SKM-1 treated with dmso at 0.1 percent for 144 hours (cell line): Measurements from ENCODE around the gene ZDHHC22.

Experiments
- DNase-seq: peaks from one replicate; lab custom pipeline; 2025; ENCODE audit not compliant: unreplicated experiment; lab: John Stamatoyannopoulos, UW

The ZDHHC22 gene

GRCh38 chr14:77130386-77130785 is 11.2 kb downstream of the ZDHHC22 start:
- no peak for DNase-seq

GRCh38 chr14:77128414-77128891 is 13.1 kb downstream of the ZDHHC22 start:
- DNase-seq = no peak

- no peak for DNase-seq
Measured at GRCh38 chr14:77126461-77126990, 15.1 kb downstream of the ZDHHC22 start.

GRCh38 chr14:77125823-77126325 is 15.7 kb downstream of the ZDHHC22 start:
- no peak for DNase-seq

GRCh38 chr14:77125281-77125801 is 16.2 kb downstream of the ZDHHC22 start:
- no peak for DNase-seq

- DNase-seq = no peak
Measured at GRCh38 chr14:77124345-77125280, 17.0 kb downstream of the ZDHHC22 start.

- no peak for DNase-seq
Measured at GRCh38 chr14:77123381-77124325, 17.9 kb downstream of the ZDHHC22 start.

- DNase-seq = no peak
Measured at GRCh38 chr14:77122526-77123125, 19.0 kb downstream of the ZDHHC22 start.

GRCh38 chr14:77120771-77121743 is 20.5 kb downstream of the ZDHHC22 start:
- no peak for DNase-seq

- no peak for DNase-seq
Measured at GRCh38 chr14:77119851-77120250, 21.7 kb downstream of the ZDHHC22 start.

GRCh38 chr14:77116172-77116817 is 25.3 kb downstream of the ZDHHC22 start:
- no peak for DNase-seq

GRCh38 chr14:77114609-77115008 is 27.0 kb downstream of the ZDHHC22 start:
- no peak for DNase-seq

GRCh38 chr14:77113644-77114043 is 27.9 kb downstream of the ZDHHC22 start:
- DNase-seq = no peak

- no peak for DNase-seq
Measured at GRCh38 chr14:77111021-77111420, 30.6 kb downstream of the ZDHHC22 start.

GRCh38 chr14:77110286-77110685 is 31.3 kb downstream of the ZDHHC22 start:
- DNase-seq = no peak

GRCh38 chr14:77109656-77110055 is 31.9 kb downstream of the ZDHHC22 start:
- DNase-seq = no peak

- DNase-seq = no peak
Measured at GRCh38 chr14:77108753-77109152, 32.8 kb downstream of the ZDHHC22 start.

GRCh38 chr14:77107228-77107627 is 34.4 kb downstream of the ZDHHC22 start:
- DNase-seq = no peak

- DNase-seq = no peak
Measured at GRCh38 chr14:77106666-77107065, 34.9 kb downstream of the ZDHHC22 start.
